Osteoblast (primary cell): ENCODE measurements around the gene TCTN2. TPM values are rescaled to one million over a fixed set of nuclear protein-coding genes. Genes with fewer than 3 reads are reported as not detected.

Experiments
- DNase-seq: peaks from one replicate; pipeline ENCODE4 v3.0.0; 2011; ENCODE audit warnings: low spot score, mixed read lengths; ENCODE audit not compliant: insufficient read length; ENCODE audit errors: missing footprints
- H2AFZ ChIP-seq: 2 replicates; pipeline ENCODE4 v1.6.0; 2011; ENCODE audit warnings: mild to moderate bottlenecking, low read length
- H3K27ac ChIP-seq: 2 replicates; pipeline ENCODE4 v1.5.1; 2011; ENCODE audit warnings: mild to moderate bottlenecking, low read depth, low read length, moderate library complexity
- H3K27me3 ChIP-seq: 2 replicates; pipeline ENCODE4 v1.6.0; 2012; ENCODE audit warnings: mild to moderate bottlenecking, control low read depth, inconsistent platforms, low read length, moderate library complexity; ENCODE audit not compliant: insufficient read depth
- H3K36me3 ChIP-seq: 2 replicates; pipeline ENCODE4 v1.5.1; 2011; ENCODE audit warnings: mild to moderate bottlenecking, low read length, control low read depth, moderate library complexity; ENCODE audit not compliant: insufficient read depth
- H3K4me1 ChIP-seq: 2 replicates; pipeline ENCODE4 v1.5.1; 2011; ENCODE audit warnings: mild to moderate bottlenecking, low read length, control low read depth, moderate library complexity; ENCODE audit not compliant: insufficient read depth
- H3K4me2 ChIP-seq: 2 replicates; pipeline ENCODE4 v1.6.0; 2011; ENCODE audit warnings: mild to moderate bottlenecking, low read length; ENCODE audit not compliant: insufficient read depth
- H3K4me3 ChIP-seq: fragments of 200-600 bp; sonication (generic); 3 replicates; pipeline ENCODE4 v1.5.1; 2012; ENCODE audit warnings: mild to moderate bottlenecking, low read length, inconsistent platforms; ENCODE audit not compliant: insufficient read depth
- H3K79me2 ChIP-seq: 2 replicates; pipeline ENCODE4 v1.6.0; 2012; ENCODE audit warnings: mild to moderate bottlenecking, low read length, control low read depth, inconsistent platforms; ENCODE audit not compliant: insufficient read depth
- H3K9me3 ChIP-seq: 2 replicates; pipeline ENCODE4 v1.5.1; 2011; ENCODE audit warnings: low read depth, low read length, control low read depth
- H4K20me1 ChIP-seq: 2 replicates; pipeline ENCODE4 v1.6.0; 2012; ENCODE audit warnings: mild to moderate bottlenecking, low read length, control low read depth; ENCODE audit not compliant: insufficient read depth
- CTCF ChIP-seq: IDR thresholded peaks from 2 replicates; pipeline ENCODE4 v1.5.1; 2011; ENCODE audit warnings: mild to moderate bottlenecking, low read depth, low read length, moderate library complexity; ENCODE audit errors: extremely low read depth
- total RNA-seq: library from RNA; depleted of rRNA; stranded (reverse); fragments of >200 nt; gene quantifications from 2 replicates; pipeline ENCODE4 v1.2.3, GENCODE V29; 2012

Gene TCTN2
- total RNA-seq, 1 donor: 23.5 TPM

GRCh38 chr12:123732251-123732650 is 61.3 kb downstream of the TCTN2 start:
- Histone ChIP-seq H3K27ac (no peak overlapping the region), H3K4me1 (no peaks in the 10 kb centered on the region), H3K4me2 (no peak overlapping the region), H4K20me1 (no peaks in the 10 kb centered on the region), H3K4me3 (no peak overlapping the region), H3K36me3 (peaks cover 57% of the 10 kb centered on the region), H3K79me2 (no peaks in the 10 kb centered on the region), H2AFZ (no peak overlapping the region), H3K27me3 (no peaks in the 10 kb centered on the region), H3K9me3 (no peaks in the 10 kb centered on the region)
- no peak for DNase-seq
- no peak for TF ChIP-seq CTCF

DNA sequence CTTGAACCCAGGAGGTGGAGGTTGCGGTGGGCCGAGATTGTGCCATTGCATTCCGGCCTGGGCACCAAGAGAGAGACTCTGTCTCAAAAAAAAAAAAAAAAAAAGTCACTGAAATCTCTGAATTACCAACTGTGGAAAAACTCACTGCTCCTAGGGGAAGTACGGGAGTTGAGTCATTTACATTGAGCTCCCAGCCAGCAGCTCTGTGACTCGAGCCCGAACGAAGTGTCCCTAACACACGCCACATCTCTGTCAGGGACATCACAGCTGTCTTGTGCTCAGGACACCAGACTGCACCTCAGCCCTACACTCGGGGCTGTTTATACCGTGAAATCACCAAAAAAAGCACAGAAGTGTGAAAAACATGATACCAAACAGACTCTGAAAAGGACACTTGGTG is 62.3 kb downstream of the TCTN2 start:
- TF ChIP-seq CTCF: no peak
- Histone ChIP-seq H3K4me2 (no peak overlapping the region), H4K20me1 (no peaks in the 10 kb centered on the region), H3K4me1 (no peaks in the 10 kb centered on the region), H3K79me2 (no peaks in the 10 kb centered on the region), H3K4me3 (no peak overlapping the region), H3K9me3 (no peaks in the 10 kb centered on the region), H2AFZ (no peak overlapping the region), H3K36me3 (peaks cover 53% of the 10 kb centered on the region), H3K27ac (no peak overlapping the region), H3K27me3 (no peaks in the 10 kb centered on the region)
- DNase-seq: no peak

DNA sequence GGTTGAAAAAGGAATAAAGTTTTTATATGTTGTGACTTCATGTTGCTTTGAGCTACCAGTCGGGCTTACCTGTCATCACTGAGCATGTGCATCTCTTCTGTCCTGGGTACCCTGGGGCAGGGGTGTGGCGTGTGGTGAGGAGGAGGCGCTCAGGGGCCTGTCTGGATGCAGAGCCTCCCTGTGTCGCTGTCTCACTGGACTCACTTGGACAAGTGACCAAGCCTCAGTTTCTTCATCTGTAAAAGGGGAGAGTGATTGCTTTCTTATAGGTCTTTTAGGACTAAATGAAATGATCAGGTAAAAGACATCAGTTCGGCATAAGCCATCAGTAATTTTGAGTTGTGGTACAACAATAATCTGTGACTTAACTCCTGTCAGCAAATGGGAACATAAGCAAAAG is 63.4 kb downstream of the TCTN2 start:
- Histone ChIP-seq H2AFZ (no peak overlapping the region), H3K36me3 (peaks cover 50% of the 10 kb centered on the region), H3K4me3 (no peak overlapping the region), H3K9me3 (no peaks in the 10 kb centered on the region), H3K4me1 (no peaks in the 10 kb centered on the region), H3K27me3 (no peaks in the 10 kb centered on the region), H3K79me2 (no peaks in the 10 kb centered on the region), H4K20me1 (no peaks in the 10 kb centered on the region), H3K27ac (no peak overlapping the region), H3K4me2 (no peak overlapping the region)
- no peak for TF ChIP-seq CTCF
- DNase-seq: no peak

GRCh38 chr12:123741937-123742572 is 71.1 kb downstream of the TCTN2 start:
- no peak for DNase-seq
- Histone ChIP-seq H3K36me3 (peaks cover 54% of the 10 kb centered on the region), H3K4me2 (no peak overlapping the region), H3K27me3 (no peaks in the 10 kb centered on the region), H3K4me1 (no peaks in the 10 kb centered on the region), H3K79me2 (no peaks in the 10 kb centered on the region), H3K4me3 (no peak overlapping the region), H3K27ac (no peak overlapping the region), H4K20me1 (no peaks in the 10 kb centered on the region), H2AFZ (no peak overlapping the region), H3K9me3 (no peaks in the 10 kb centered on the region)
- TF ChIP-seq CTCF: no peak
